Progenitor cell of endocrine pancreas (in vitro differentiated cells): ENCODE results near the gene CERS6. TPM values are rescaled to one million over a fixed set of nuclear protein-coding genes. Genes with fewer than 3 reads are reported as not detected.

Experiments
- DNase-seq: peaks from one replicate; pipeline ENCODE4 v3.0.0; 2021; ENCODE audit warnings: low spot score; ENCODE audit not compliant: unreplicated experiment
- H3K27ac Mint-ChIP-seq: 2 replicates; pipeline ENCODE4 v1.8.0; 2021; ENCODE audit warnings: mild to moderate bottlenecking, moderate library complexity, mixed read lengths
- H3K27me3 Mint-ChIP-seq: 2 replicates; pipeline ENCODE4 v1.8.0; 2021; ENCODE audit warnings: mixed read lengths
- H3K36me3 Mint-ChIP-seq: 2 replicates; pipeline ENCODE4 v1.8.0; 2022; ENCODE audit warnings: mixed read lengths; ENCODE audit not compliant: insufficient read depth
- H3K4me1 Mint-ChIP-seq: 2 replicates; pipeline ENCODE4 v1.8.0; 2021; ENCODE audit warnings: low read depth, mixed read lengths
- H3K4me3 Mint-ChIP-seq: 2 replicates; pipeline ENCODE4 v1.8.0; 2021; ENCODE audit warnings: low read depth, mild to moderate bottlenecking, moderate library complexity, mixed read lengths
- H3K9me3 Mint-ChIP-seq: 2 replicates; pipeline ENCODE4 v1.8.0; 2021; ENCODE audit warnings: low read depth, mixed read lengths
- total RNA-seq: library from RNA; stranded (reverse); gene quantifications from 2 replicates; pipeline ENCODE4 v1.2.1, GENCODE V29; 2021
- TF ChIP-seq, protein P1 (sequence below): fragments of 200-600 bp; sonication (generic); IDR thresholded peaks from one replicate; pipeline ENCODE4 v1.5.0; 2021; ENCODE audit warnings: antibody characterized with exemption, mild to moderate bottlenecking; ENCODE audit not compliant: unreplicated experiment

The CERS6 gene
- total RNA-seq, 1 donor from 2014 or later = 32.5 TPM

DNA sequence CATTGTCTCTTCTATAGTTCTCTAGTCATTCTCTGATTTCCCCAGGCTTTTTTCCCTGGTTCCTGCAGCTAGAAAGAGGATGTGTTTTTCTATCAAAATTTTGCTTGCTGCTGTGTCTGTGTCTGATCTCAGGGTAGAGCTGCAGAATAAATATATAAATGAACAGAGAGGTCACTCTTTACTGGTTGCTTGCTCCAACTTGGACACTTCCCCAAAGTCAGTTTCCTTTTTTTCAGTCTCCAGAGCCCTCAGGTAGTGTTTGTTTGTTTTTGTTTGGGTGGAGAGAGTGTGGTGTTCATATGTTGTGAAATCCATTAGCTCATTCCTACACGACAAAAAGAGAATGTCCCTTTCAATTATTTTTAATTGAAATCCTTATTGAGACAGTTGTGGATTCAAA is 85.8 kb downstream of the CERS6 start:
- Mint-ChIP-seq H3K27me3 (no peaks in the 10 kb centered on the region), H3K4me3 (no peak overlapping the region), H3K36me3 (peaks cover 21% of the 10 kb centered on the region), H3K4me1 (peaks cover 18% of the 10 kb centered on the region), H3K27ac (no peak overlapping the region), H3K9me3 (peaks cover 22% of the 10 kb centered on the region)
- DNase-seq = no peak
- TF ChIP-seq, protein P1, sequence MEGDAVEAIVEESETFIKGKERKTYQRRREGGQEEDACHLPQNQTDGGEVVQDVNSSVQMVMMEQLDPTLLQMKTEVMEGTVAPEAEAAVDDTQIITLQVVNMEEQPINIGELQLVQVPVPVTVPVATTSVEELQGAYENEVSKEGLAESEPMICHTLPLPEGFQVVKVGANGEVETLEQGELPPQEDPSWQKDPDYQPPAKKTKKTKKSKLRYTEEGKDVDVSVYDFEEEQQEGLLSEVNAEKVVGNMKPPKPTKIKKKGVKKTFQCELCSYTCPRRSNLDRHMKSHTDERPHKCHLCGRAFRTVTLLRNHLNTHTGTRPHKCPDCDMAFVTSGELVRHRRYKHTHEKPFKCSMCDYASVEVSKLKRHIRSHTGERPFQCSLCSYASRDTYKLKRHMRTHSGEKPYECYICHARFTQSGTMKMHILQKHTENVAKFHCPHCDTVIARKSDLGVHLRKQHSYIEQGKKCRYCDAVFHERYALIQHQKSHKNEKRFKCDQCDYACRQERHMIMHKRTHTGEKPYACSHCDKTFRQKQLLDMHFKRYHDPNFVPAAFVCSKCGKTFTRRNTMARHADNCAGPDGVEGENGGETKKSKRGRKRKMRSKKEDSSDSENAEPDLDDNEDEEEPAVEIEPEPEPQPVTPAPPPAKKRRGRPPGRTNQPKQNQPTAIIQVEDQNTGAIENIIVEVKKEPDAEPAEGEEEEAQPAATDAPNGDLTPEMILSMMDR = no peak

DNA sequence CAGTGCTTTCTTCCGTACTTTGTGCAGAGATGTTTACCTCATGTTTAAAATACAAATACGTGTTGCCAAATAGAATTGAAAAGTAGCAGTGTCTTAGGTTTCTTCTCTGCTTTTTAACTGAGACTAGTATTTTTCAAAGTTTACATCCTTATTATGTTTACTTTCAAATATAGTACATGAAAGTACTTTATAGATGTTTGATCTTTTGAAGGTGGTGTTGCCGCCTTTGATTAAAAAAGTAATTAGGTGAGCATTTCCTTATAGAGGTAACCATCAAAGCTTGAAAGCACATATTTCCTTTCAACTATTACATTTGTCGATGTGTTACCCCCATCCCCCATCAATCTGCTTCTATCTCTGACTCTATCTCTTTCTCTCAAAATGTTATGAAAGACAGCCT is 87.0 kb downstream of the CERS6 start:
- no peak overlapping the region for H3K27ac Mint-ChIP-seq
- H3K9me3 Mint-ChIP-seq = peaks cover 22% of the 10 kb centered on the region
- H3K27me3 Mint-ChIP-seq = no peaks in the 10 kb centered on the region
- DNase-seq = no peak
- H3K4me3 Mint-ChIP-seq = no peak overlapping the region
- peaks cover 19% of the 10 kb centered on the region for H3K4me1 Mint-ChIP-seq
- H3K36me3 Mint-ChIP-seq = peaks cover 27% of the 10 kb centered on the region
- TF ChIP-seq, protein P1 = no peak

DNA sequence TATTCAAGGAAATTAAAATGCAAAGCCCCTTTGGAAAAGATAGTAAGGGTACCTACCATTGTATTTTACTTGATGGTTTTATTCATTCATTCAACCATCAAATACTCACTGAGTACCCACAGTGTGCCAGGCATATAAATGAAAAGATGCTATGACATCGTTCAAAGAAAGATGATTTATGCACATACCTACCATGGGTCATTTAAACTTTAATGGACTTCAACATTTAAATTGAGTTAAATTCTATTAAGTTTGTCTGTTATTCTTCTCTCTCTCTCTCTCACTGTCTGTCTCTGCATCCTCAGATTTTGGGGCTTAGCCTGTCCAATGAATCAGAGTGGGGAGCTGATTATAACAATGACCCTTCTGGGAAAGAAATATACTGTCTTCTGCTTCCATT is 87.9 kb downstream of the CERS6 start:
- Mint-ChIP-seq H3K4me1 (peaks cover 19% of the 10 kb centered on the region), H3K27me3 (no peaks in the 10 kb centered on the region), H3K27ac (peak overlapping the region; percentile 81), H3K36me3 (peaks cover 31% of the 10 kb centered on the region), H3K9me3 (peaks cover 18% of the 10 kb centered on the region), H3K4me3 (no peak overlapping the region)
- no peak for DNase-seq
- TF ChIP-seq, protein P1 = no peak

DNA sequence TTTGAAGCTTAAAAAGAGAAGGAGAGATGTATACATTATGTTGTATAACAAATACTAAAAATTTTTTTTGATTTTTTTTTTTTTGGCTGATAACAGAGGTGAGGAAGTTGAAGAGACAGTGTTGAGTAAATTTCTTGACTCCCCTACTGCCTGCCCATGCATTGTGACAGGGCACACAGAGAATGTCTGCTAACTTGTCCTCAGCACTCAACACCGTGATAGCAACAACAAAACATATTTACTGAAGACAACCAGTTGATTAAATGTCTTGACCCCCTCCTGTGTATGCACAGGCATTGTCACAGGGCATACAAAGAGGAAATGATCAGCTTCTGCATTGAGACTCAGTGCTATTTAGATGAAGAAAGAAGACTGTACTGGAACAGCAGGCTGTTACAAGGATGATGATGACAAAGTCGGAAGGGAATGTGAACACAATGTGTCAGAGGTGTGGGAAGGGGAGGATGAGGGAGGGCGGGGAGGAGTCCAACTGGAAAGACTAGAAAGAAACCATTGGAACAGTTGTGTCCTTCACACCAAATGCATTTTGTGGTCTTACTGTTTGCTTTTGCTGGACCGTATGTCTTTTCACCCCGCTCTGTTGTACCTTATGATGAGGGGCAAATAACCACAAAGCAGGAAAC is 89.5 kb downstream of the CERS6 start:
- peak overlapping the region; percentile 11 for H3K27ac Mint-ChIP-seq

DNA sequence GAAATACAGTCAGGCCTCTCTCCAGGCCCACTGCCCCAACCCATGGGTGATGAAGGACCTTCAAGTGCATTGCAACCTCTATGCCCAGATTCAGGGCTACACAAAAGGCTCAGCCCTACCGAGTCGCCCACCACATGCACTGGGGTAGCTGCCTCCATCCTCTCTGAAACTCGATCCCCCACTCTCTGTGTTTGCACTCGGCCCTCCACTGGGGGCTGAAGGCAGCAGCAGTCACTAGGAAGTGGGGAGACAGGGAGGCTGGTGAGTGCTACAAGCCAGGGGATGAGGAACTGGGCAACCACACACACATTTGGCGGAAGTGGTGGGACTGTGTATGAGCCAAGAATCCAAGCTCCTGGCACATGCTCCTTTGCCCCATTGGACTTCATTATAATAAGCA is 94.6 kb downstream of the CERS6 start:
- TF ChIP-seq, protein P1 = no peak
- Mint-ChIP-seq H3K4me1 (peaks cover 29% of the 10 kb centered on the region), H3K4me3 (no peak overlapping the region), H3K9me3 (peaks cover 4% of the 10 kb centered on the region), H3K27me3 (no peaks in the 10 kb centered on the region), H3K27ac (no peak overlapping the region), H3K36me3 (peaks cover 23% of the 10 kb centered on the region)
- DNase-seq = no peak

More for the DNA sequence above, 89.5 kb downstream of the CERS6 start:
- no peak for DNase-seq
- peaks cover 27% of the 10 kb centered on the region for H3K36me3 Mint-ChIP-seq
- H3K27me3 Mint-ChIP-seq = no peaks in the 10 kb centered on the region
- no peak overlapping the region for H3K4me3 Mint-ChIP-seq
- peaks cover 19% of the 10 kb centered on the region for H3K4me1 Mint-ChIP-seq
- TF ChIP-seq, protein P1 = no peak
- peaks cover 8% of the 10 kb centered on the region for H3K9me3 Mint-ChIP-seq
